ENCODE measurements around the gene GNB2.
A peak's percentile ranks its signal among the peaks of the same experiment; 100 is the strongest.
"Not testable (repeated sequence)": the region's sequence is repeated elsewhere in the genome, so short reads cannot be mapped to it uniquely, and the experiment has no call there.

Gene GNB2

GRCh38 chr7:100673302-100673941 lies at the start of gene GNB2:
Gene GNB2 (plus strand): TSS chr7:100673740. CDS start chr7:100676266, 2,526 bp downstream.
- DNase-seq (ENCODE audit: low read depth), result peak; percentile 99

- no peak for DNase-seq (ENCODE audit: low read depth)
Measured at GRCh38 chr7:100623951-100624824, 49.4 kb upstream of the GNB2 start.

GRCh38 chr7:100626055-100626454 lies 47.5 kb upstream of the GNB2 start:
- no peak for DNase-seq (ENCODE audit: low read depth)

- DNase-seq (ENCODE audit: low read depth), result peak; percentile 71
Measured at GRCh38 chr7:100626530-100627237, 46.9 kb upstream of the GNB2 start.

GRCh38 chr7:100627238-100627549 lies 46.3 kb upstream of the GNB2 start:
- no peak for DNase-seq (ENCODE audit: low read depth)

GRCh38 chr7:100629117-100629716 lies 44.3 kb upstream of the GNB2 start:
- no peak for DNase-seq (ENCODE audit: low read depth)

- no peak for DNase-seq (ENCODE audit: low read depth)
Measured at GRCh38 chr7:100630066-100630465, 43.5 kb upstream of the GNB2 start.

- DNase-seq (ENCODE audit: low read depth), result peak; percentile 21
Measured at GRCh38 chr7:100632951-100633717, 40.4 kb upstream of the GNB2 start.

GRCh38 chr7:100639995-100640516 lies 33.5 kb upstream of the GNB2 start:
- DNase-seq (ENCODE audit: low read depth), result no peak

- DNase-seq (ENCODE audit: low read depth), result no peak
Measured at GRCh38 chr7:100640517-100641440, 32.8 kb upstream of the GNB2 start.

GRCh38 chr7:100641463-100641859 lies 32.1 kb upstream of the GNB2 start, which contains the start of gene TFR2:
Gene TFR2 (minus strand): TSS chr7:100641552. CDS start chr7:100641509, 43 bp downstream.
- DNase-seq (ENCODE audit: low read depth), result no peak

- DNase-seq (ENCODE audit: low read depth), result no peak
Measured at GRCh38 chr7:100641860-100642533, 31.5 kb upstream of the GNB2 start.

GRCh38 chr7:100642534-100642907 lies 31.0 kb upstream of the GNB2 start:
- DNase-seq (ENCODE audit: low read depth), result no peak

- DNase-seq (ENCODE audit: low read depth), result no peak
Measured at GRCh38 chr7:100649826-100650565, 23.5 kb upstream of the GNB2 start.

GRCh38 chr7:100654908-100655831 lies 18.4 kb upstream of the GNB2 start:
- DNase-seq (ENCODE audit: low read depth), result no peak

- DNase-seq (ENCODE audit: low read depth), result no peak
Measured at GRCh38 chr7:100655908-100656674, 17.4 kb upstream of the GNB2 start, which contains the start of gene ACTL6B. Gene ACTL6B (minus strand): TSS chr7:100656448. CDS start chr7:100656354, 94 bp downstream.

- not testable (repeated sequence) for DNase-seq (ENCODE audit: low read depth)
Measured at GRCh38 chr7:100662194-100662776, 11.3 kb upstream of the GNB2 start.
